Measurements from ENCODE around the gene ABI3.

ABI3 gene

DNA sequence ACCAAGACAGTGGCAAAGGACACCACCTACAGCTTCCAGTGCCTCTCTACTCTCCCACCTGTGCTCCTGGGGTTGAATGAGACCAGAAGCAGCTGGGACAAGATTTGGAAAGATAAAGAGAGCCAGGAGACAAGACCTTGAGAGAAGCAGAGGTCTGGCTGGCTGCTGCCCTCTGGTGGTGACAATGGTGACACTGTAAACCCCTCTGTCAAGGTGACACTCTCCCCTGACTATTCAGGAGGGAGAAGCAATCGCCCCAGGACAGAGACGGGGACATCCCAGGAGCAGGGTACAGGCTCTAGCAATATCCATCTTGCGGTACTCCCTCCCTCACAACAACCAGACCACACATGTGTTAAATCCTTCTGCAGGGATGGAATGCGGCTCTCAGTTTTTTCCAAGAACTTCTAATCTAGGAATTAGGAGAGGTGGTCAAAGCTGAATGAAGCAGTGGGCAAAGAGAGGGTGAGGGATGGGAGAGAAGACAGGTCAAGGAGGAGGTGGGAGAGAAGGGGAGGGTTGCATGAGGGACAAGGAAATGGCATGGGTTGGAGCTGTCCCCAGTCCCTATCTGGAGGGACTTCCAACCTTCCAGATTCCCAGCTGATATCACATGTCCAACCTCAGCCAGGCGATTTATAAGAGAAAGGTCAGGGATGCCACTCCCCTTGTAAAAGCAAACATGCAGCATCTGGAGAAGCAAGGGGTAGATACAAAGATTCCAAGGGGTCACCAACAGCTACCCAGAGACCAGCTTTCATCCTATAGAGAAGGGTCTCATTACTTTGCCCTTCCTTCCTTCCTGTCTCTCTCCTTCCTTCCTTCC lies 17.1 kb downstream of the ABI3 start:
- no peak for DNase-seq

DNA sequence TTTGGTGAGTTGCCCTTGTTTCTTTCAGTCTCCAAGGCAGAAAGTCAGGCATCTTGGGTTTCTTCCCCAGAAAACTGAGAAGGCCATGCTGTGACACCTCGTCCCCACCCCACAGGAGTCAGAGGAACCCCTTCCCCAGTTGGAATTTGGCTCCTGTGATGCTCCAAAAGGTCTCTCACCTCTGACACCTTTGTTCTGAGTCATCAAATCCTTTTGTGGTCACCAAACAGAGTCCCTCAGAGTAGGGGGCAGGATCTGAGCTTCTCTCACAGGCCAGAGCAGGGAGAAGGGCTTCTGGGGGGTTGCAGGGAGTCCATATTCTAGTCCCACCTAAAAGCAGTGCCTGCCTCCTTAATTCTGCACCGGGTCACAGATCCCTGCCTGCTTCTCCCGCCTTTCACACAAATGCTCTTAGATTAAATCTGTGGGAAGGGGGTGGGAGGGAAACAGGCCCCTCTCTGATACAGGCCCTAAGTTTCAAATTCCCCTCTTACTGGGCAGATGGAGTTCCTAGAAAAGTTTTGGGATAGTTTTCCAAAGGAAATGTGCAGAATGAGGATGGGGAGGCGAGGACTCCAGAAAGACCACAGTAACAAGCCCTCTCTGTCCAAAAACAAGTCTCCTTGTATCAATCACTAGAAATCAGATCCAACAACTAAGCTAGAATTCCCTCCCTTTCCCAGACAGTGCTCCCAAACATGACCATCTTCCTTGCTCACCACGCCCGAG lies 18.7 kb downstream of the ABI3 start:
- no peak for DNase-seq

DNA sequence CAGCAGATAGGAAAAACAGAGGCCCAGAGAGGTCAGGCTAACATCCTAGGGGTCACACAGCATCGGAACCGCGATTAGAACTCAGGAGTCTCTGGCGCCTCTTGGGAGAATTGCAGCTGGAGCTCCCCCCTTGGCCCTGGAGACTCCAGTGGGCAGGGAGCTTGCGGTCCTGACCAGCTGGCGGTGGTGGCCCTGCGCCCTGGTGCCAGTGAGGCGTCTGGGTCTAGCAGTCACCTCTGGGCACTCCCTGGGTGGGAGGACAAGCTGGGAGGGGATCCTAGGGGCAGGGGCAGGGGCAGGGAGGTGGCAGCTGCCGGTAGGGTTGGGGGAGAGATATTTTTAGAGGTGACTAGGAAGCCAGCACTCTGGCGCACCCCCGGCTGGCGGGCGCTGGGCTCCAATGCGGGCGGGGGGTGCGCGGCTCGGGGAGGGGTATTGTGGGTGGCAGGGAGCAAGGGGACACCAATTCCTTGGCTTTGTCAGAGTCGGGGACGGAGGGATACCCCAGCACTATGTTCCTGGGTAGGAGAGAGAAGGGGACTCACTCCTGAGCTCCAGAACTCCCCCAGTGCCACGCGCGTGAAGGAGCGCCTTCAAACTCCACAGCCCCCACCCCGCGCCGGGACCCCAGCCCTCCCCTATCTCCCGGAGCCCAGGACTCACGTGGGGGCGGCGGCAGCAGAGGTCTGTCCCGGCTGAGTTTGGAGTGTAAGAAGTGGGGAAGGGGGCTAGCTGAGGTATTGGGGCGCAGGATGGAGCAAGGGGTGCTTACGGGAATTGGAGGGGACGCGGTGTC lies 19.5 kb downstream of the ABI3 start:
- DNase-seq, result no peak

DNA sequence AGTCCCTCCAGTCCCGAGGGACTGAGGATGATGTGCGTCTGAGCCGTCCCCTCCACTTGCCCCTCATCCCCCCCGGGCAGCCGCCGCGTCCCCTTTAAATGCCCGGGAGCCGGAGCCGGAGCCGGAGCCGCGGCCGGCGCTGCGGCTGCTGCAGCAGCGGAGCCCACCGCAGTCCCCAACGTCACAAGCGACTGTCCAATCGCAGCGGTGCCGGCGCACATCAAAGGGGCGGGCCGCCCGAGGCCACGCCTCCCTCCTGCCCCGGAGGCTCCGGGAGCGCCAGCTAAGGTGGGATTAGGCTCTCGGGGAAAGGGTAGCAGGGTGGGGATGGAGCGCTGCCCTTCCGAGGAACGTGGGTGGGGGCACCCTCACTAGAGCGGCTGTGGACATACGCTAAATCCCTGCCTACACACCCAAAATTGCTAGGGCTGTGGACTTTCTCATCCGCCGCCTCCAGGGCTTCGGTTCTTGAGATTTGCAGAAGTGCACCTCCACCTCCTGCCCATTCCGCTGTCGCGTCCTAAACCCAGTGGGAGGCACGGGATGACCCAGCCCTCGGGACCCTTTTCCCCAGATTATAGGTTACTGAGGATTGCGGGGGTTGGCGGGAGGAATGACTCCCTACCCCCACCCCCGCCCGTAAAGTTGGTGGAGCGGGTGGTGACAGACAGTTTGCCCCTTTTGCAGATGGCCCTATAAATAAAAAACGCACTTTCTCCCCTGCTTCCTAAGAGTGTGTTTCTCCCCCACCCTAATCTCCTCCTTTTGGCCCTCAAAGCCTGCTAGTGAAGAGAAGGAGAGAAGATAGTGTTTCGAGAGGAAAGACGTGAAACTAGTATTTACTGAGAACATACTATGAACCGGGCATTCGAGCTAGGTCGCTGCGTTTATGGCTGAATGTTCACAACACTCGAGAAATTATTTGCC lies 20.4 kb downstream of the ABI3 start, which contains the start of gene PHOSPHO1:
Gene PHOSPHO1 (minus strand): TSS at position 152 of the 927 bp plus-strand sequence. CDS start 4,096 bp downstream, outside the sequence.
- no peak for DNase-seq

DNA sequence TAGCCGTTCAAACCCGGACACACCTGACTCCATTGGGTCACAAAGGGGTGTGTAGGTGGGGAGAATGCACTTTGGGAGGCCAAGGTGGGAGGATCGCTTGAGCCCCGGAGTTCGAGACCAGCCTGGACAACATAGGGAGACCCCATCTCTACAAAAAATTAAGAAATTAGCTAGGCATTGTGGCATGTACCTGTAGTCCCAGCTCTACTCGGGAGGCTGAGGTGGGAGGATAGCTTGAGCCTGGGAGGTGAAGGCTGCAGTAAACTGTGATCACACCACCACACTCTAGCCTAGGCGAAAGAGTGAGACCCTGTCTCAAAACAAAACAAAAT lies 21.0 kb downstream of the ABI3 start:
- DNase-seq, result no peak

DNA sequence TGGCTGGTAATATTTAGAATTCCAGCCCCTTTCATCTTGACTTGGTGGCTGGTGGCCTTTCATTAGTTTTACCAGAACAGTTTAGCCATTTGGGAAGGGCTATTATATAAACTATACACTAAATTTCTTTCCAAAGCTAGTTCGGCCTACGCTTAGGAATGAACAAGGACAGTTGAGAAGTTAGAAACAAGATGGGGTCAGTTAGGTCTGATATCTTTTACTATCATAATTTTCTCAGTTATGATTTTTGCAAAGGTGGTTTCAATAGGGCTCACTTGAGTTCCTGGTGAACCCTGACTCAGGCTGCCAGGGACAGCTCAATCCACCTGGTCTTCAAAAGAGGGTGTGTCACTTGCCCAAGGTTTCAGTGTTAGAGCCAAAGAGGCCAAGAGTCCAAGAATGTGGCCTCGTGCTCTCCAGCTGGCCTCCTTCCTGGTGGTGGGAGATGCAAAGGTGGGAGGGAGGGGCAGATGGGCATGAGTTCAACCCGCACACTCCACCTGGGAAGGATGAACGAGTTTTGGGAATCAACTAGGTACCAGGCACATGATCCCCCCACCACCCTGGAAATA lies 24.1 kb downstream of the ABI3 start:
- no peak for DNase-seq

DNA sequence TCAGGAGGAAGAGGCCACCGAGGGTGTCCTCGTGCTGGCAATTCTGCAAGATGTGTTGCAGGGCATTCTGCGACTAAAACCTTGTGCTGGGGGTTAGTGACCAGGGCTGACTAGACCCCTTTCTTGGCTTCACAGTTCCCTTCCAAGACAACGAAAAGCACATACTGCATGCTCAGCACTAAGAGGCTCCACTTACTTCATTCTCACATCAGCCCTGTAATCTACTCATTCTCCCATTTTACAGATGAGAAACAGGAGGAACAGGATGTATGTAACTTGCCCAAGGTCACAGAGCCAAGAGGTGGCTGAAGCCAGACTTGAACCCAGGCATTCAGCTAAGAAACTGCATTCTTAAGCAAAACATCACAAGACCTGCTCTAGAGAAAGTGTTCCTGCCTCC lies 25.4 kb downstream of the ABI3 start:
- DNase-seq, result no peak

DNA sequence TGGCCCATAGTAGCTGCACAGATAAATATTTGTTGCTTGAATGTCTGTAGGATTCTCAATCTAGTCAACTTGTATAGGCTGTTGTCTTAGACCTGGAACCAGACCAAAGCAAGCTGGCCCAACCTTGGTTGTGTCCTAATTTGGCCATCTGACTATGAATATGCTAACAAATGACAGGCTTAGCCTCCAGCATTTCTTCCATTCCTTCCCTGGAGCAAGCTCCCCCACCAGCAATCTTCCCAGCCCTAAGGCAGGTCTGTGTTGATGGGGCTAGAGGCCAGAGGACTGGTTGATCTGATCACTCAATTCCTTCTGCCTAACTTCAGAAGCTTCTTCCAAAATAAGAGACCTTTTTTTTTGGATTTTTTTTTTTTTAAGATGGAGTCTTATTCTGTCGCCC lies 29.5 kb downstream of the ABI3 start:
- DNase-seq, result no peak

DNA sequence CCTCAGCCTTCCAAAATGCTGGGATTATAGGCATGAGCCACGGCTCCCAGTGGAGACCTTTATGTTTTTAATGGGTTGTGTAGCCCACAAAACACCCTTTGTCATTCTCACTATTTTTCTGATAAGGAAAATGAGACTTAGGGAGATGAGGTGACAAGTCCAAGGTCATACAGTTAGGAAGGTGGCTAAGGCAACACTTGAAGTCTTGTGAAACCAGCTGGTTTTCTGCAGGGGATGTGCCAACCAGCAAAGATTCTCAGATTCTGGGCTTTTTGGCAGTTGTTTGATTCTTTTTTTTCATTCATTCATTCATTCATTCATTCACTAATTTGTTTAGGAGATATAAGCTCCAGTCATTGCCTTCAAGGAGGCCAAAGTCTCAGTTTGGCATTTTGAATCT lies 30.1 kb downstream of the ABI3 start:
- DNase-seq, result no peak

DNA sequence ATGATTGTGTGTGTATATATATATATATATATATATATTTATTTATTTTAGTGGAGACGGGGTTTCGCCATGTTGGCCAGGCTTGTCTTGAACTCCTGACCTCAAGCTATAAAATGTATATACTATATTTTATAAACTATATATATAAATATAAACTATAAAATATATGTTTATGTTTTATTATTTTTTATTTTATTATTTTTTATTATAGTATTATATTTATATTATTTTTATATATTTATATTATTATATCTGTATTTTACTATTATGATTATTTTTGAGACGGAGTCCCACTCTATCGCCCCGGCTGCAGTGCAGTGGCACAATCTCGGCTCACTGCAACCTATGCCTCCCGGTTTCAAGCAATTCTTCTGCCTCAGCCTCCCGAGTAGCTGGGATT lies 30.5 kb downstream of the ABI3 start:
- no peak for DNase-seq

DNA sequence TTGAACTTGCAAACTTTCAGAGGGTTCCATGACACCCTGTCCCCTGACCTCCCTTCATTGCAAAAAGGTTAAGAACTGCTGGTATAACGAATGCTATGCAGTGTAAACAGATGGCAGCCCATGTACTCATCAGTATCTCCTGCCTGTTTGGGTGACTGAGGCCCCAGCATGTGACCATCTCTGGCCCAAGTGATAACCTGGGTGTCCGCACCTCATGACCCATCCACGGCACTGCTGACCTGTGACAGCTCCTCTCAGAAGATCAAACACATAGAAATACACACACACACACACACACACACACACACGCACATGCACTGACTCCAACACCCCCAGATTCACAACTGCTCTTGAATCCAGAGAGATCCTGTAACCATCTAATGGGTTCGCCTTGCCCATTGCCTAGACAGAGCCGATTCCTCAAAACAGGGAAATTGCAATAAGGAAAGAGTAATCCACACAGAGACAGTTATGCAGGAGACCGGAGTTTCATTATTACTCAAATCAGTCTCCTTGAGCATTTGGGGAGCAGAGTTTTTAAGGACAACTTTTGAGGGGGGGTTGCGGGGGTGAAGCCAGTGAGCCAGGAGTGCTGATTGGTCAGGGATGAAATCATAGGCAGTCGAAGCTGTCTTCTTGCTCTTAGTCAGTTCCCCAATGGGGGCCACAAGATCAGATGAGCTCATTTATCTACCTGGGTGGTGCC lies 31.3 kb downstream of the ABI3 start:
- DNase-seq, result no peak

DNA sequence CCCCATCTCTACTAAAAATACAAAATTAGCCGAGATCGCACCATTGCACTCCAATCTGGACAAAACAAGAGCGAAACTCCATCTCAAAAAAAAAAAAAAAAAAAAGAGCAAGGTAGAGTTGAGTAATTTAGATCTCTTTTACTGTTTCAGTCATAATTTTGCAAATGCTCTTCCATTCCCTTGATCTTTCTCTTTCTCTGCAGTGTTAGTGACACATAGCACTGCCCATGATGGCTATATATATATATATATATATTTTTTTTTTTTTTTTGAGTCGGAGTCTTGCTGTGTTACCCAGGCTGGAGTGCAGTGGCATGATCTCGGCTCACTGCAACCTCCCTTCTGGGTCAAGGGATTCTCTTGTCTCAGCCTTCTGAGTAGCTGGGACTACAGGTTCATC lies 32.3 kb downstream of the ABI3 start:
- no peak for DNase-seq

DNA sequence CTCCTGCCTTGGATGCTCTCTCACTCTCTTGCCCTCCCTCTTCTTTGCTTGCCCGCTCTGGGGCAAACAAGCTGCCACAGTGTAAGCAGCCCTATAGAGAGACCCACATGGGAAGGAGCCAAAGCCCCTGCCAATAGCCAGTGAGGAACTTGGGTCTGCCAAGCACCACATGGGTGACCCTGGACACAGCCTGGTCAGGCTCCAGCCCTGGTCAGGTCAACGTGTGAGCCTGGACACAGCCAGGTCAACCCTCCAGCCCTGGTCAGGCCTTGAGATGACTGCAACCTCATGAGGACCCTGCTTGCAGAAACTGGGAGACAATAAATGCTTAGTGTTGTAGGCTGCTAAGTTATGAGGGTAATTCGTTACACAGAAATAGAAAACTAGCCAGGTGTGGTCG lies 34.3 kb downstream of the ABI3 start:
- no peak for DNase-seq

DNA sequence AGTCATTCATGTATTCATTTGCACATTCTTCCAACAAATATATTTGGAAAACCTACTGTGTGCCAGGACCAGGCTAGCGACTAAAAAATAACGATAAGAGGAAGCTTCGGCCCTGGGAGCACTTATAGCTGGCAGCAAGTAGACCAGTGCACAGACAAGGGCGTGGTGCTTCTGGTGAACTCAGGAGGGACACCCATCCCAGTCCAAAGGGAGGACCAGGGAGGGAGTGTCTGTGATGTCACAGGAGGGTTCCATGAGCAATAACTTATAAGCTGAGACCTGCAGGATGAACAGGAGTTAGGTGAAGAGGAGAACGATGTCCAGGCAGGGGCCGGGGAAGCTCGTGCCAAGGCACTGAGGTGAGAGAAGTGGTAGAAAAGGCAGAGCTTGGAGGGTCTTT lies 37.4 kb downstream of the ABI3 start:
- no peak for DNase-seq

DNA sequence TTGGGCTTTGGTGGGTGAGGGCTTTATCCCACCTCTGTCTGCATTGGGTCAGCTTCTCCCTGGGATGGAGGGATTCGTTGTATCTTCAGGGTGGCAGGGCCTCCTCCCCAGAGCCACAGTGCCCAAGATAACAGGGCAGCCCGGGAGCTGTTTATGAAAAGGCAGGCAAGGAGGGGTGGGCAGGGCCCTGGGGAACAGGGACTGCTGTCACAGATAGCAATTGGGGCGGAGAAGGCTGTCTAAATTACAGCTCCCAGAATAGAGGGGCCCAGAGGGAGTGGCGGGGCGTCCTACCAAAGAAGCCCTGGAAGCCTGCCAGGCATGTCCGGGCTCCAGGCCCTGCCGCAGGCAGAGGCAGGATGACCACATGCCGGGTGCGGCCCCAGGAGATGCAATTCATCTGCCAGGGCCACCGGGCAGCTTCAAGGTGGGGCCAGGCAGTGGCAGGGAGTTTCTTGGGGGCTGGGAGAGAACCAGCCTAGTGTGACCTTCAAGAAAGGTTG lies 38.8 kb downstream of the ABI3 start:
- no peak for DNase-seq

DNA sequence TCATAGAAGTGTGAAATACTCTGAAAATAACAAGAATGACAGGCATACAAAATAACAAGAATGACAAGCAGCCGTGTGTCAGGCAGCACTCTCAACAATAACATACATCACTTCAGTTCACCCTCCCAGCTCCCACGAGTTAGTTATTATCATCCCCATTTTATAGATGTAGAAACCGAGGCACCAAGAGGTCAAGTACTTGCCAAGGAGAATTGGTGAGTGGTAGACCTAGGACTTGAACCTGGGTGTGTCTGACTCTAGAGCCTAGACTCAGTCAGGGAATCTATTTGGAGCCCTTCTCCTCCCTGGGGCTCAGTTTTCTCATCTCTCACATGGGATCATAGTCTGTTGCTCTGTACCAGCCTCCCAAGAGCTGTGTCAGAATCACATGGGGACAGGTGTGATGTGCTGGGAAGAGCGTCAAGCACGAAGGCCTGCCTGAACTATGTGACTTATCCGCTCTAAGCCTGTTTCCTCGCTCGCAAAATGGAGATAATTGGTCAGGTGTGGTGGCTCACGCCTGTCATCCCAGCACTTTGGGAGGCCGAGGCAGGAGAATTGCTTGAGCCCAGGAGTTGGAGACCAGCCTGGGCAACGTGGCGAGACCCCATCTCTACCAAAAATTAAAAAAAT lies 39.5 kb downstream of the ABI3 start:
- DNase-seq, result no peak

DNA sequence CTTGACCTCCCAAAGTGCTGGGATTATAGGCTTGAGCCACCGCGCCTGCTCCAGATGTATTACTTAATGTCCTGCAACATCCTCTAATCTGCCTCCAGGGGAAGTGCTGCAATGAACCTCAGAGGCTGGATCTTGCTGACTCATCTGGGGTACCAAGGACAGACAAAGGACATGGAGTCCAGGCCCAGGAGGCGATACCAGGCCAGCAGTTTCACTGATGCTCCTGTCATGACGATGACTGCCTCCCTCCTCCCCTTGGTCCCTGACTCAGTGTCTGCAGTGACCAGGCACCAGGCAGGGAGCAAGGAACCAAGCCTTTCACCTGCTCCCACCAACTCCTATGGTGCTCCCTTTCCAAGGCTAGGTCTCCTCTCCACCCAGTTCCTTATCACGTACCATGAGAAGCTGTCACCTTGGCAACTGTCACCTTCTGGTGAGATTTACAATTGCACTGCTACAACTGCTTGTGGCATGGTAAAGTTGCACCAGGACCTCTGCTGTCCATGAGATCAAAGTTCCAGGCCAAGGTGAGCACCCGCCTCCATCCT lies 41.7 kb downstream of the ABI3 start:
- DNase-seq, result no peak

DNA sequence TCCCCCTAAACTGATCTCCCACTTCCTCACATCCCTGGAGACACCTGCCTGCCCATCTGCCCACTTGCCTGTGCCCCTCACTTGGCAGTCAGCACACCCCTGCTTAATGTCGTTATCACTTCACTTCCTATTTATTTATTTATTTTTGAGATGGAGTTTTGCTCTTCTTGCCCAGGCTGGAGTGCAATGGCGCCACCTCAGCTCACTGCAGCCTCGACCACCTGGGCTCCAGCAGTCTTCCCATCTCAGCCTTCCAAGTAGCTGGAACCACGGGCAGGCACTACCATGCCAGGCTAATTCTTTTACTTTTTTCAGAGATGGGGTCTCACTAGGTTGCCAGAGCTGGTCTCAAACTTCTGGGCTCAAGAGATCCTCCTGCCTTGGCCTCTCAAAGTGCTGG lies 43.6 kb downstream of the ABI3 start:
- no peak for DNase-seq

DNA sequence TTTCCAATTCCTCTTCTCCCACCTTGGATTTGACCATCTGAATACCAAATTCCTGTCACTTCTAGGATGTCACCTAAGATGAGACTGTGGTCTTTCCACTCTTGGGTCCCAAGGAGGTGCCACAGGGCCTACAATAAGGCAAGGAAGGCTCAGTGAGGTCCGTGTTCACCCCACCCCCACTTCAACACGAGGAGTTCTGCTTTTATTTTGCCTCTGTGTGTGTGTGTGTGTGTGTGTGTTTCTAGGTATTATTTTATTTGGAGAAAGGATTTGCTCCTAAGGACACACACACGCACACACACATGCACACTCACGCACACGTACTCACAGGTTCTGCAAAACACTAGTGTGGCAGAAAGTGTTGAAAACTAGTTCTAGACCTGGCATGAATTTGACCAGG lies 44.6 kb downstream of the ABI3 start:
- no peak for DNase-seq

DNA sequence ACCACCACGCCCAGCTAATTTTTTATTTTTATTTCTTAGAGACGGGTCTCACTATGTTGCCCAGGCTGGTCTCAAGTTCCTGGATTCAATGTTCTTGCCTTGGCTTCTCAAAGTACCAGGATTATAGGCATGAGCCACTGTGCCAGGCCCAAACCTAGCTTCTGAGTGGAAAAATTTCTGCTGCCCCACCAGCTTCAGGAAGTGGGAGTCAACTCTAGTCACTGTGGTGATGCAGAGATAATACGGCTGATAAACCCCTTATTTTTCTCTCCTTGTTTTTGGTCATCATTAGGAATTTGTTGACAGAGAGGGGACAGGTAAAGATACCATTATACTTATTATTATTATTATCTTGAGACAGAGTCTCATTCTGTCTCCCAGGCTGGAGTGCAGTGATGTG lies 47.9 kb downstream of the ABI3 start:
- no peak for DNase-seq

DNA sequence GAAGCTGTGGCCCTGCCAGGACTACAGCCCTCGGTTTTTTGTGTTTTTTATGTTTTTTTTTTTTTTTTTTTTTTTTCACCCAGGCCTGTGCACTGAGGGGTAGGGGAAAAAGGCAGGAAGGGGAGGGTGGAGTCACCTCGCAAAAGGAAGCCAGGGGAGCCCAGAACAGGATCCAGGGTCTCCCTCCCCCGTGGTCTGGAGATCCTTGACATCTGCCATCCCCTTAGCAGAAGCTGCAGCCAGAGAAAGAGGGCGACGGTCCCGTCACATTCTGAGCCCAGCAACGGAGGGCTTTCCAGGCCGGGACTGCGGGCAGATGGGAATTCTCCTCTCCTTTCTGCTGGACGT lies 49.1 kb downstream of the ABI3 start:
- no peak for DNase-seq

Measured in NCI-H2029 treated with DMSO at 0.1 percent for 48 hours (cell line).